H1 (cell line): Measurements from ENCODE around the gene TDP1. TPM values are rescaled to one million over a fixed set of nuclear protein-coding genes. Genes with fewer than 3 reads are reported as not detected.

Experiments used
- CBX8 ChIP-seq: fragments of 300-800, 300-1000 bp; sonication (generic); IDR thresholded peaks from 2 replicates; pipeline ENCODE4 v1.7.1; 2016; ENCODE audit warnings: low read depth, low read length, borderline replicate concordance
- polyA plus RNA-seq, 7 experiments: library from polyadenylated mRNA; depleted of rRNA in 3 of 7; stranded (reverse) in 5 of 7; unstranded in 2 of 7; fragments of >200 nt in 5 of 7; fragments of 200-250 nt in 2 of 7; gene quantifications; 1 replicate in 5 of 7; 2 replicates in 1 of 7; 4 replicates in 1 of 7; pipeline versions ENCODE4 v1.2.1 to v1.2.3, GENCODE V29; 2011 to 2013; ENCODE audit warnings: missing spikeins in 2 of 7, mixed read lengths in 2 of 7
- total RNA-seq: library from RNA; stranded (reverse); fragmentation: NEBNext Ultra II Directional; extraction: Animal tissue kit (Norgen Biotek cat#: 25700); gene quantifications from 2 replicates; pipeline ENCODE4 v1.2.1, GENCODE V29; 2021

Gene TDP1
- total and polyA plus RNA-seq, 2 of the 8 experiments (the other 6 are each of a cell fraction or from before 2014, with no cell fraction given), result 32.2 to 69.9 TPM

DNA sequence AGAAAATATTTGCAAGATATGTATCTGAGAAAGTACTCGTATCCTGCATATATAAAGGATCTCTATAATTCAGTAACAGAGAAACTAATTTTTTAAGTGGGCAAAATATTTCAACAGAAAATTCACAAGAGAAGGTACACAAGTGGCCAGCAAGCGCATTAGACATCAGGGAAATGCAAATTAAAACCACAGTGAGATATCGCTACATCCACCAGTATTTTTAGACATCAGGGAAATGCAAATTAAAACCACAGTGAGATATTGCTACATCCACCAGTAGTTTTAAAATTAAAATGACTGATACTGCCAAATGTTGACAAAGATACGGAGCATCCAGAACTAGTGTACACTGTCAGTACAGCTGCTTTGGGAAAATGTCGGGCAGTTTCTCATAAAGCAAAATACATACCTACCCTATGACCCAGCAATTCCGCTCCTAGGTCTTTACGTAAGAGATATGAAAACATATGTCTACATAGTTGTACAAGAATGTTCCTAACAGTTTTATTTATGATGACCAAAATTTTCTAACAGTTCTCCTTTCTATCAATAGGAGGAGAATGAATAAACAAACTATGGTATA is 103.2 kb downstream of the TDP1 start (continued):
- TF ChIP-seq CBX8, result no peak
